GM21576 (cell line): ENCODE data around the gene EIF2B5.

Source experiments
- ATAC-seq: cut with Tn5 transposase; IDR thresholded peaks from one replicate; pipeline ENCODE4 v1.9.1; 2021; ENCODE audit warnings: mild to moderate bottlenecking, moderate library complexity; ENCODE audit not compliant: unreplicated experiment

EIF2B5 gene

DNA sequence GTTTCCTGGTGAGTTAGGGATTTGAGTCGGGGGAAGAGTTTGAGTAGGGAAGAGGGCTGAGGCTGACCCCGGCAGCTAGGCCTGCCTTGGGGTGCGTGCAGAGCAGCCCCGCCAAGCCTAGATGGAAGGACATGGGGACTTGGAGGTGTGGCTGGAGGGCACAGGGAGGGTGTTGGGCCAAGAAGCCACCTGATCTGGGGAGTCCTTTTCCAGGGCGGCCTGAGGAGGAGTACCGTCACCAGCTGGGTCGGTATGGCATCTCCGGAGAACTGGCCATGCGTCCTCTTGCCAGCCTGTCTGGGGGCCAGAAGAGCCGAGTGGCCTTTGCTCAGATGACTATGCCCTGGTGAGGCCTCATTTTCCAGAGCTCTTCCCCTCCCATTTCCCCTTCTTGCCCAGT lies 57.7 kb downstream of the EIF2B5 start:
- no peak for ATAC-seq

DNA sequence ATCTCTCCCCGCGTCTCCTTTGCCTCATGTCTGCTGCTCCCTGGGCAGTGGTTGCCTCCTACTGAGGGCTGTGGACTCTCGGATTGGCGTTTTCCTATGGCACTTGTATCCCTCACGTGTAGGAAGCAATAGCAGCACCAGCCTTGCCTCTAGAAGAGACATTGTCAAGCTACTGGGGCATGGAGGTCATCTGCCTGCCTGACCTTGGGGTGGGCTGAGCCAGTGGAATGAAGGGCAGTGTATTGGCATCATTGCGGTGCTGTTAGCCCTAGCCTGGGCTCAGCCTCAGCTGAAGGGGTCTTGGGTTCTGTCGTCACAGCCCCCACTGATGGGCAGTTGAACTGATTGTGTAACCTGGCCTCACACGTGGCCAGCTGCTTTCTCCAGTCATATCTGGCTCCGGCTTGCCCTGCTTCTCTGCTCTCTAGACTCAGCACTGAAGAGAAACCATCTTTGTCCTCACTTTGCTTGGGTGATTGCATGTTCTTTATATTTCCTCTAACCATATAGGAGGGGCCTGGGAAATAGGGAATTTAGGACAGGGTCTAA lies 58.9 kb downstream of the EIF2B5 start:
- no peak for ATAC-seq
